ENCODE results near the gene TMUB1.

TMUB1 gene

DNA sequence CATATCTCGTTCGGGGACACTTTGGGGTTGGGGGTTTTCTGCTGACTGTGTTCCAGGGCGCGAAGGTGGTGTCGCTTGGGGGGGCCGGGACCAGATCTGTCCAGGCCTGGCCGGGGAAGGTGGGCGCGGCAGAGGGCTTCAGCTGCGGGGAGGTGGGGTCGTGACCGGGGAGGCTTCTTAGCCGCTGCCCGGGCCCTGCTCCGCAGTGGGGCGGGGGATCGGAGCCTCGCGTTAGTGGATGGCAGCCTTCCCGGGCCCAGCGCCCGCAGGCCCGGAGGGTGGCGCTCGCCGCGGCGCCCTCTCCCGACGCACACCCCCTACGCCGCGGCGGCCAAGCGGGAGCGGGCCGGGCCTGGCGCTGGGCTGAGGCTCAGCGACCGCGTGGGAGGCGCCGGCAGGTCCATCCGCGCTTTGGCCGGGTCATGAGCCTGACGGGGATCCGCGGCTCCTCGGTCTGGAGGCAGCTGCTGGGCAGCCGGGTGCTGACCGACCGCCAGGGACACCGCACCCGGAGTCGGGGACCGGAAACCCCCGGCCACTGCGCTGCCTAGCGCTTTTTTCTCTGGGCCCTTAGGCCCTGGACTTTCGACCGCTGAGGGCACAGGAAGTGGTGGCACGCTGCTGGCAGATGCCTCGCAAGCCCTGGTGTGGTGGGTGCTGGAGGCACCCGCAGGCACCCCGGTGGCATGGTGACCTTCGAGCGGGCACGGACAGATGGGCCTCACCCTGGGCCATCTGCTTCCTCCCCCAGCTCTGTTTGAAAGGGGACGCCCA lies 4.1 kb upstream of the TMUB1 start:
- TF ChIP-seq, protein P1, sequence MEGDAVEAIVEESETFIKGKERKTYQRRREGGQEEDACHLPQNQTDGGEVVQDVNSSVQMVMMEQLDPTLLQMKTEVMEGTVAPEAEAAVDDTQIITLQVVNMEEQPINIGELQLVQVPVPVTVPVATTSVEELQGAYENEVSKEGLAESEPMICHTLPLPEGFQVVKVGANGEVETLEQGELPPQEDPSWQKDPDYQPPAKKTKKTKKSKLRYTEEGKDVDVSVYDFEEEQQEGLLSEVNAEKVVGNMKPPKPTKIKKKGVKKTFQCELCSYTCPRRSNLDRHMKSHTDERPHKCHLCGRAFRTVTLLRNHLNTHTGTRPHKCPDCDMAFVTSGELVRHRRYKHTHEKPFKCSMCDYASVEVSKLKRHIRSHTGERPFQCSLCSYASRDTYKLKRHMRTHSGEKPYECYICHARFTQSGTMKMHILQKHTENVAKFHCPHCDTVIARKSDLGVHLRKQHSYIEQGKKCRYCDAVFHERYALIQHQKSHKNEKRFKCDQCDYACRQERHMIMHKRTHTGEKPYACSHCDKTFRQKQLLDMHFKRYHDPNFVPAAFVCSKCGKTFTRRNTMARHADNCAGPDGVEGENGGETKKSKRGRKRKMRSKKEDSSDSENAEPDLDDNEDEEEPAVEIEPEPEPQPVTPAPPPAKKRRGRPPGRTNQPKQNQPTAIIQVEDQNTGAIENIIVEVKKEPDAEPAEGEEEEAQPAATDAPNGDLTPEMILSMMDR (IDR thresholded peaks at IDR 0.05; ENCODE audit: low read depth, low read length, poor library complexity, severe bottlenecking) = peak; percentile 43
- peak; percentile 58; the same call in 1 of the 2 replicates for TF ChIP-seq EZH2phosphoT487 (IDR thresholded peaks at IDR 0.05; ENCODE audit: borderline replicate concordance, low read length)
- H3K4me1 ChIP-seq (ENCODE audit: control insufficient read depth, low read length) = peaks cover 37% of the 10 kb centered on the region
- H3K4me3 ChIP-seq (ENCODE audit: low read length) = peak overlapping the region; percentile 65
- peaks cover 53% of the 10 kb centered on the region for H3K27me3 ChIP-seq (ENCODE audit: control insufficient read depth, low read length)
- H3K9me2 ChIP-seq (replicated peaks; ENCODE audit: control insufficient read depth, low read length) = no peaks in the 10 kb centered on the region
- peaks cover 3% of the 10 kb centered on the region; the same call in 1 of the 2 replicates for H3K36me3 ChIP-seq (ENCODE audit: control insufficient read depth, low read length)
- H4K20me1 ChIP-seq (ENCODE audit: control insufficient read depth, insufficient read depth, low read depth, low read length) = peaks cover 7% of the 10 kb centered on the region
- H3F3A ChIP-seq (ENCODE audit: control insufficient read depth, insufficient read depth) = peaks cover 9% of the 10 kb centered on the region
- H3K27ac ChIP-seq (ENCODE audit: low read depth, low read length) = no peak overlapping the region
- H3K79me2 ChIP-seq (ENCODE audit: control insufficient read depth, low read length) = peaks cover 8% of the 10 kb centered on the region
- no peaks in the 10 kb centered on the region for H3K9me3 ChIP-seq (ENCODE audit: control insufficient read depth, insufficient read depth, low read length)
- H3K4me2 ChIP-seq (ENCODE audit: low read length) = peak overlapping the region; percentile 67

GRCh38 chr7:151086802-151087244 lies 3.5 kb upstream of the TMUB1 start:
- TF ChIP-seq EZH2phosphoT487 (IDR thresholded peaks at IDR 0.05; ENCODE audit: borderline replicate concordance, low read length) = peak; percentile 100
- TF ChIP-seq, protein P1 (IDR thresholded peaks at IDR 0.05; ENCODE audit: low read depth, low read length, poor library complexity, severe bottlenecking) = no peak
- H3K79me2 ChIP-seq (ENCODE audit: control insufficient read depth, low read length) = peaks cover 14% of the 10 kb centered on the region
- H3K9me2 ChIP-seq (replicated peaks; ENCODE audit: control insufficient read depth, low read length) = no peaks in the 10 kb centered on the region
- H3K36me3 ChIP-seq (ENCODE audit: control insufficient read depth, low read length) = peaks cover 3% of the 10 kb centered on the region
- H3K4me3 ChIP-seq (ENCODE audit: low read length) = peak overlapping the region; percentile 65
- no peaks in the 10 kb centered on the region for H3K9me3 ChIP-seq (ENCODE audit: control insufficient read depth, insufficient read depth, low read length)
- H4K20me1 ChIP-seq (ENCODE audit: control insufficient read depth, insufficient read depth, low read depth, low read length) = peaks cover 7% of the 10 kb centered on the region
- peaks cover 9% of the 10 kb centered on the region for H3F3A ChIP-seq (ENCODE audit: control insufficient read depth, insufficient read depth)
- peaks cover 43% of the 10 kb centered on the region for H3K4me1 ChIP-seq (ENCODE audit: control insufficient read depth, low read length)
- peaks cover 53% of the 10 kb centered on the region for H3K27me3 ChIP-seq (ENCODE audit: control insufficient read depth, low read length)
- H3K4me2 ChIP-seq (ENCODE audit: low read length) = peak overlapping the region; percentile 67
- no peak overlapping the region for H3K27ac ChIP-seq (ENCODE audit: low read depth, low read length)

- Histone ChIP-seq H3K9me2 (replicated peaks; ENCODE audit: control insufficient read depth, low read length) (no peaks in the 10 kb centered on the region), H3K27me3 (ENCODE audit: control insufficient read depth, low read length) (peaks cover 49% of the 10 kb centered on the region), H3K9me3 (ENCODE audit: control insufficient read depth, insufficient read depth, low read length) (no peaks in the 10 kb centered on the region), H3K36me3 (ENCODE audit: control insufficient read depth, low read length) (peaks cover 11% of the 10 kb centered on the region), H3K27ac (ENCODE audit: low read depth, low read length) (no peak within 1 kb of the TSS), H4K20me1 (ENCODE audit: control insufficient read depth, insufficient read depth, low read depth, low read length) (peaks cover 7% of the 10 kb centered on the region), H3F3A (ENCODE audit: control insufficient read depth, insufficient read depth) (peaks cover 9% of the 10 kb centered on the region), H3K4me1 (ENCODE audit: control insufficient read depth, low read length) (peaks cover 52% of the 10 kb centered on the region), H3K4me3 (ENCODE audit: low read length) (peak within 1 kb of the TSS; percentile 76), H3K79me2 (ENCODE audit: control insufficient read depth, low read length) (peaks cover 23% of the 10 kb centered on the region), H3K4me2 (ENCODE audit: low read length) (peak within 1 kb of the TSS; percentile 88)
- TF ChIP-seq, protein P1 (IDR thresholded peaks at IDR 0.05; ENCODE audit: low read depth, low read length, poor library complexity, severe bottlenecking) = no peak
- TF ChIP-seq EZH2phosphoT487 (IDR thresholded peaks at IDR 0.05; ENCODE audit: borderline replicate concordance, low read length) = peak; percentile 87; the same call in 1 of the 2 replicates
Observed at GRCh38 chr7:151085691-151086620, 2.7 kb upstream of the TMUB1 start, which contains the start of gene AGAP3. Gene AGAP3, plus strand, starts transcription at chr7:151086475. Its CDS starts 267 bp downstream, at chr7:151086742.

All from DOHH2 (cell line).